ENCODE data around the gene ABCA13.
"Not testable (repeated sequence)": the region's sequence is repeated elsewhere in the genome, so short reads cannot be mapped to it uniquely, and the experiment has no call there.

ABCA13 gene

DNA sequence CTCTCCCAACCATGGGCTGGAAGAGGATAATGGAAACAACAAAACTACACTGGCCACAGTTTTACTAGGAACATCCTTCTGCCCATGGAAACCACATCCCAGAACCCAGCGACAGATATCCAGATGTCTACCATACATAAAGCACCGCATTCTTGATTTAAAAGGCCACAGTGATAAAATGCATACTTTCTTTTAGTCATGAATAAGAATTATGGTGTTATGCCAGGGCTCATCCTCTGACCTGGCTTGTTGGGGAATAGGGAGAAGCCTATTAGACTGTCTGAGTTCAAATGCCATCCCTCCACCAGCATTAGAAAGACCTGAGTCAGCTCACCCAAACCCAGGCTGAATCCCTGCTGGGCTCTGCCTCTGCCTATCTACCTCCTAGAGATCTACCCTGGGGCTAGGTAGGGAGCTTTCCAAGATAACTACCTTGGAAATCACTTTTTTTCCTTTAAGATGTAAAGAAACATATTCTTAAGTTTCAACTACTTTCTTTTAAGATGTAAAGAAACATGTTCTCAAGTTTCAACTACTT is 5.2 kb downstream of the ABCA13 start:
- no peak for DNase-seq (ENCODE audit: low read depth)

DNA sequence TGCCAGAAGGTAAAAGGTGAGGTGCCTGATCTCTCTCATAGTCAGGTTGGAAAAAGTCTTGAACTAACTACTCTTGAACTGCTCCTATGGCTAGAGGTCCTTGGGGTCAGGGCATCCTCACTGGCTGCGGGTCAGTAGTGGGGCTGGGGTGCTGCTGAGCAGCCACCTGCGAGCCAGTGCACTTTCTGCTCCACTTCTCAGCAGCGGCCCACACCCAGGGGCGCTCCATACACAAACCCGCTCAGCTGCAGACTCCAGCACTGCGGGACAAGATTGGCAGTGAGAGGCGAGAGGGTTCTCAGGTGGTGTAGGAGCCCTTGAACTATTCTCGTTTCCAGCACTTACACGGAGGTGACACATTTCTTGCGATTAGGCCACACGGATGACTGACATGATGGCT is 6.0 kb downstream of the ABCA13 start:
- no peak for DNase-seq (ENCODE audit: low read depth)

DNA sequence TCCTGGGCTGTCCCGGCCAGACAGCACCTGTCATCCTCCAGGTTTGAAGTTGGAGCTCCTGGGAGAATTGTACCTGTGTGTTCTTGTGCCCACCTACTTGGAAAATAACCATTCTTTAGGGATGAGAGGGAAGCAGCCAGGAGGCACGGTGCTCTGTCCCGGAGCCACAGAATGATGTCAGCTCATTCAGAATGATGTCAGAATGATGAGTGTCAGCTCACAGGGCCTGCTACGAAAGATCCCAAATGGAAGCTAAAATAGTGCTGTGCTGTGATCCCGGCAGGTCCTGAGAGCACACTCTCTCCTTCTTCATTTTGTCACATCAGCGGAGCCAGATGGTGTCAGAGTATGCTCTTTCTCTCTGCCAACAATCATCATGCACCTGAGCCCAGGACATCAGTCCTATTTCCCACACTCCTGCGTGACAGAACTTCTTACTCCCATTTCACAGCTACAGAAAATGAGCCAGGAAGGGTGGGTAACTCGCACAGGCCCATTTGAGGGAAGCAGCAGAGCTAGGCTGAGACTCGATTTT is 8.3 kb downstream of the ABCA13 start:
- DNase-seq (ENCODE audit: low read depth) = no peak

GRCh38 chr7:48180981-48181380 is 9.7 kb downstream of the ABCA13 start:
- DNase-seq (ENCODE audit: low read depth) = no peak

GRCh38 chr7:48182718-48183369 is 11.6 kb downstream of the ABCA13 start:
- no peak for DNase-seq (ENCODE audit: low read depth)

DNA sequence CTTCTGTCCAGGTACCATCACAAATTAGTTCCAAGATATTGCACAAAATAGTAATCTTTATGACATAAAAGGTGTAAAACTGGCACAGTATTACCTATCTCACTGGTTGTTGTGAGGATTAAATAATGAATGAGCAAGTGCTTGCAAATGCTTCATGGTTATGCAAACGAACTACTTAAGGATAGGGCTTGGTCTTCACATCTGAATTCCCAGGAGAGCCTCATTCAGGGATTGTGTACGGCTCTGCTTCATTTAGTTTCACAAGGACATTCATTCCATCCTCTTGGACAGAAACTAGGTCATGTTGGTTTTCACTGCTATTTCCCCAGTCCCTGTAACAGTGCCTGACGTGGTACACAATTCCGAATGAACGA is 12.1 kb downstream of the ABCA13 start:
- DNase-seq (ENCODE audit: low read depth) = no peak

GRCh38 chr7:48183965-48184364 is 12.7 kb downstream of the ABCA13 start:
- no peak for DNase-seq (ENCODE audit: low read depth)

GRCh38 chr7:48188776-48189520 is 17.7 kb downstream of the ABCA13 start:
- DNase-seq (ENCODE audit: low read depth) = no peak

- DNase-seq (ENCODE audit: low read depth) = no peak
These were observed 21.7 kb downstream of the ABCA13 start for GRCh38 chr7:48192996-48193395.

- DNase-seq (ENCODE audit: low read depth) = no peak
These were observed 22.2 kb downstream of the ABCA13 start for GRCh38 chr7:48193421-48193820.

GRCh38 chr7:48200946-48201589 is 29.8 kb downstream of the ABCA13 start:
- not testable (repeated sequence) for DNase-seq (ENCODE audit: low read depth)

- DNase-seq (ENCODE audit: low read depth) = not testable (repeated sequence)
These were observed 31.7 kb downstream of the ABCA13 start for GRCh38 chr7:48202916-48203315.

- no peak for DNase-seq (ENCODE audit: low read depth)
These were observed 36.0 kb downstream of the ABCA13 start for GRCh38 chr7:48207155-48207675.

DNA sequence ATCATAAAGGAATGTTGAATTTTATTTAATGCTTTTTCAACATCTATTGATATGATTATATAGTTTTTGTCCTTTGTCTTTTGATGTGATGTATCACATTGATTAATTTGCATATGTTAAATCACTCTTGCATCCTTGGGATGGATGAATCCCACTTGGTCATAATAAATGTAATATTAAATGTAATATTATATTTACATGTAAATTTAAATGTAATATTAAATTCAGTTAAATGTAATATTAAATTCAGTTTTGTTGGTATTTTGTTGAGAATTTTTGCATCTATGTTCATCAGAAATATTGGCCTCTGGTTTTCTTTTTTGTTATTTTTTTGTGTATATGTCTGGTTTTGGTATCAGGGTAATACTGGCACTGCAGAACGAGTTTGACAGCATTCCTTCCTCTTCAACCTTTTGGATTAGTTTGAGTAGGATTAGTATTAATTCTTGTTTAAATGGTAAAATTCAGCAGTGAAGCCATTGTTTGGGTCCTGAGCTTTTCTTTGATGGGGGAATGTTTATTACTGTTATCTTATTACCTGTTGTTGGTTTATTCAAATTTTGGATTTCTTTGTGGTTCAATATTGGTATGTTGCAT is 37.8 kb downstream of the ABCA13 start:
- DNase-seq (ENCODE audit: low read depth) = no peak

GRCh38 chr7:48213226-48213625 is 42.0 kb downstream of the ABCA13 start:
- DNase-seq (ENCODE audit: low read depth) = no peak

GRCh38 chr7:48217266-48217665 is 46.0 kb downstream of the ABCA13 start:
- DNase-seq (ENCODE audit: low read depth) = no peak

GRCh38 chr7:48217753-48218152 is 46.5 kb downstream of the ABCA13 start:
- no peak for DNase-seq (ENCODE audit: low read depth)

GRCh38 chr7:48224042-48224441 is 52.8 kb downstream of the ABCA13 start:
- DNase-seq (ENCODE audit: low read depth) = no peak

- DNase-seq (ENCODE audit: low read depth) = no peak
These were observed 53.8 kb downstream of the ABCA13 start for GRCh38 chr7:48225101-48225500.

DNA sequence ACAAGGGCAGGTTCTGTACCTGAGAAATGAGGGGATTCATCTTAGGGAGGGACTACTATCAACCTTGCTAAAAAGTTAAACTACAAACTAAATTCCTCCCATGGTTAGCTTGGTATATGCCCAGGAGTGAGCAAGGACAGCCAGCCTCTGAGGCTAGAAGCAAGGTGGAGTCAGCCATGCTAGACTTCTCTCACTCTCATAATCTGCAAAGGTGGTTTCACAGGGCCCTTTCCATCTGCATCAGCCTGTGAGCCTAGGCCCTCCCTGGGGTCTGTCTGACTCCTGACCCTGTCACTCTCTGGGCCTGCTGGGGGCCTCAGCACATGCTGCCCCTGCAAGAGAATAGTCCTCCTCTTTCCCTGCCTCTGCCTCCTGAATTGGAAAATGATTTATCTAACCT is 66.1 kb downstream of the ABCA13 start:
- no peak for DNase-seq (ENCODE audit: low read depth)

DNA sequence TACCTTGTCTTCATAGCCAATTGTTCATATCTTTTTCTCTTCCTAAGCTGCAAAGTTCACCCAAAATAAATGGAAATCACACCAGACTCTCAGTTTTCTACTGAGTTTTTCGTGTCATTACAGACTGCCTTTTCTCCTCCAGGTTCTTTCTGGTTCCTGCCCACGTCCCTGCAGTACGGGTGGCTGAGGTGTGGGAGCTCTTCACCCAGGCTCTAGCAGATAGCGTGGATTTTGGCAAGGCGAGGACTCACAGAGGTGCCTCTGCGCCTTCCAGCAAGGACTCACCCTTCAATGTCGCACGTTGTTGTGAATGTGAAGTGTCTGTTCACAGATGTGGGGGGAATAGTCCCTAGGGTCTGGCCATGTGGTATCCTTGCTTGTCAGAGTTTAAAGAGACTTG is 71.6 kb downstream of the ABCA13 start:
- no peak for DNase-seq (ENCODE audit: low read depth)

DNA sequence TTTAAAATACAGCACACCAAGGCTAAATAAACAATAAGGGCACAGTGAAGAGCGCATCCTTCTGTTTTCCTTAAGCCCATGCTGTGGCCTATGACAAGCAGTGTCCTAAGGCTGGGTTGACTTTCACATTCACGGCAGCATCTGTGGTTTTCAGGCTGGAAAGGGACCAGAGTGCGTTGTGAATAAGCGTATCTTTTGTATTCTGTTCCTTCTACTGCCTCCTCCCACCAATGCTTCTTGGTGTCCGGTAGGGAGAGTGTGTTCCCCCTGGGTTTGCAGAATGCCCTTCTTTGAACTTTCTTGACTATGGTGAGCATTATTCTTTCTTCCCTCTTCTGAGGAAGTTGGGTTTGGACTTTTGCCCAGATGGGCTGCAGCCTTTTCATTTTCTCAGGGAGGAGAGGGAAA is 73.6 kb downstream of the ABCA13 start:
- no peak for DNase-seq (ENCODE audit: low read depth)
